Kidney (tissue), 14 donors: Measurements from ENCODE around the gene PIGO. TPM values are rescaled to one million over a fixed set of nuclear protein-coding genes. Genes with fewer than 3 reads are reported as not detected.

Source experiments
- DNase-seq, 5 donors: peaks; one replicate each; pipeline ENCODE4 v3.0.0-alpha.2; 2013 to 2020
- FAIRE-seq: peaks from 2 replicates; lab custom pipeline; 2012; peaks lifted over from hg19 to GRCh38; lab: Jason Lieb, UNC
- H3K27ac ChIP-seq, 2 donors: one replicate each; pipeline ENCODE4 v1.7.0; 2013; ENCODE audit warnings: low read depth in 2 of 2, low read length in 2 of 2, inconsistent platforms in 1 of 2
- H3K27me3 ChIP-seq: one replicate; pipeline ENCODE4 v1.7.1; 2013; ENCODE audit warnings: low read length, inconsistent platforms; ENCODE audit not compliant: control insufficient read depth, insufficient read depth
- H3K36me3 ChIP-seq, 3 donors: one replicate each; pipeline versions ENCODE4 v1.7.0 to v1.7.1; 2013; ENCODE audit warnings: low read length in 3 of 3, control low read depth in 1 of 3, inconsistent platforms in 1 of 3; ENCODE audit not compliant: insufficient read depth in 3 of 3, control insufficient read depth in 2 of 3
- H3K4me1 ChIP-seq, 3 donors: one replicate each; pipeline versions ENCODE4 v1.7.0 to v1.7.1; 2013; ENCODE audit warnings: low read length in 3 of 3, inconsistent platforms in 1 of 3, low read depth in 1 of 3; ENCODE audit not compliant: control insufficient read depth in 2 of 3, insufficient read depth in 2 of 3
- H3K4me3 ChIP-seq, 3 donors: one replicate each; pipeline versions ENCODE4 v1.7.0 to v1.8.1; 2013; ENCODE audit warnings: low read length in 3 of 3, control low read depth in 1 of 3, inconsistent platforms in 1 of 3
- H3K9ac ChIP-seq, 3 donors: one replicate each; pipeline versions ENCODE4 v1.7.0 to v1.7.1; 2013; ENCODE audit warnings: low read length in 3 of 3, control low read depth in 1 of 3, inconsistent platforms in 1 of 3
- H3K9me3 ChIP-seq, 3 donors: one replicate each; pipeline versions ENCODE4 v1.7.0 to v1.7.1; 2013; ENCODE audit warnings: low read length in 3 of 3, control low read depth in 1 of 3, inconsistent platforms in 1 of 3; ENCODE audit not compliant: control insufficient read depth in 2 of 3, insufficient read depth in 1 of 3
- intact Hi-C: fragments of 100-400 bp; cut with DNase I; formaldehyde crosslinking; loops from one replicate; pipeline ENCODE4 v1.11.1; 2022
- polyA plus RNA-seq: library from polyadenylated mRNA; stranded (reverse); fragments of 350-450 nt; fragmentation: Illumina TruSeq; extraction: RNeasy Lipid Tissue Mini Kit (QIAGEN cat#74804); gene quantifications from one replicate; pipeline ENCODE4 v1.2.3, GENCODE V29; 2014; ENCODE audit warnings: low read depth, low replicate concordance; ENCODE audit not compliant: insufficient read depth
- total RNA-seq: library from RNA; stranded (reverse); fragmentation: NEBNext Ultra II Directional; extraction: Animal tissue kit (Norgen Biotek cat#: 25700); gene quantifications from one replicate; pipeline ENCODE4 v1.2.1, GENCODE V29; 2021
- TF ChIP-seq, protein P1 (sequence below): IDR thresholded peaks from 3 replicates; pipeline ENCODE4 v1.5.1; 2012; ENCODE audit warnings: mild to moderate bottlenecking, moderate library complexity, borderline replicate concordance; ENCODE audit not compliant: insufficient read depth; ENCODE audit errors: extremely low read depth
- donor health status: control.
- donor health status: control.
- donor health status: control.
- donor health status: control.
- donor health status: control.
- donor health status: DM: yes; HTN: yes; CAD: no.
- donor health status: Normal renal cell carcinoma (clear cell type).

The PIGO gene
- total and polyA plus RNA-seq, 2 donors from 2014 or later, result 28.1 to 34.9 TPM

DNA sequence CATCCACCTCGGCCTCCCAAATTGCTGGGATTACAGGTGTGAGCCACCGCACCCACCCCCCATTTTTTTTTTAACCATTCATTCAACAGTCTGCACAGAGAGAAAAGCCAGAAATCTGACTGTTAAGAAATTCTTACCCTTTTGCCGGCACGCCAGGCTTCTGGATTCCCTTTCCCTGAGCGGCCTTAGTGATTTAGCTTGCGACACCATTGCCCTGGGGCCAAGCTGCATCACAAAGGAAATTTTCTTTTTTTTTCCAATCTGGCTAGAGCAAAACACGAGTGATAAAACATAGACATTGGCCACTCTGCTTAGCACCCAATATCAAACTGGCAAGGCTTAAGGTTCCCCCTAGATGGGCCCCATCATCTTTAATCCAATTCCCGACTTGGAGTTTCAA is 40.5 kb upstream of the PIGO start:
- intact Hi-C loops, result no loop called here
- FAIRE-seq, result no peak
- TF ChIP-seq, protein P1, sequence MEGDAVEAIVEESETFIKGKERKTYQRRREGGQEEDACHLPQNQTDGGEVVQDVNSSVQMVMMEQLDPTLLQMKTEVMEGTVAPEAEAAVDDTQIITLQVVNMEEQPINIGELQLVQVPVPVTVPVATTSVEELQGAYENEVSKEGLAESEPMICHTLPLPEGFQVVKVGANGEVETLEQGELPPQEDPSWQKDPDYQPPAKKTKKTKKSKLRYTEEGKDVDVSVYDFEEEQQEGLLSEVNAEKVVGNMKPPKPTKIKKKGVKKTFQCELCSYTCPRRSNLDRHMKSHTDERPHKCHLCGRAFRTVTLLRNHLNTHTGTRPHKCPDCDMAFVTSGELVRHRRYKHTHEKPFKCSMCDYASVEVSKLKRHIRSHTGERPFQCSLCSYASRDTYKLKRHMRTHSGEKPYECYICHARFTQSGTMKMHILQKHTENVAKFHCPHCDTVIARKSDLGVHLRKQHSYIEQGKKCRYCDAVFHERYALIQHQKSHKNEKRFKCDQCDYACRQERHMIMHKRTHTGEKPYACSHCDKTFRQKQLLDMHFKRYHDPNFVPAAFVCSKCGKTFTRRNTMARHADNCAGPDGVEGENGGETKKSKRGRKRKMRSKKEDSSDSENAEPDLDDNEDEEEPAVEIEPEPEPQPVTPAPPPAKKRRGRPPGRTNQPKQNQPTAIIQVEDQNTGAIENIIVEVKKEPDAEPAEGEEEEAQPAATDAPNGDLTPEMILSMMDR, result no peak

DNA sequence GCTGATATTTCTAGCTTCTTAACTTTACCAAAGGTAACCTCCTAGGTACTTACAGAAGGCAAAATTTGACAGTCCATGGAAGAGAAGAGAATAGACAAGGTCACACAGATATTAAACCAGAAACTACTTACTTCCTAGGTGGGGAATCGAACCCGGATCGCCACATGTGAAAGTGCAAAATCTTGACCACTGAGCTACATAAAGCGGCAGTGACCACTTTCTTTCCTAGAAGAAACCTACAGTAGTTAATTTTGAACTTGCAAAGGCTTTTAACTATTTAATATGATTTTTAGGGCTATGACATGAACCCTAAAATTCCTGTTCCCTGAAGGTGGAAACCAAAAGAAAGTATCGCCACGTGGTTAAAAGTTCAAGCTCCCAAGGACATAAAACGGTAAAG is 39.6 kb upstream of the PIGO start:
- TF ChIP-seq, protein P1, result no peak
- DNase-seq, result no peak
- FAIRE-seq, result no peak

More for the DNA sequence above, 40.5 kb upstream of the PIGO start:
- Histone ChIP-seq H3K9me3 (peaks cover 0 to 6% (median 0%) of the 10 kb centered on the region in 3 donors), H3K27me3 (no peaks in the 10 kb centered on the region), H3K27ac (no peak overlapping the region), H3K4me3 (no peak overlapping the region), H3K9ac (no peak overlapping the region), H3K36me3 (no peaks in the 10 kb centered on the region), H3K4me1 (no peaks in the 10 kb centered on the region)
- no peak for DNase-seq

GRCh38 chr9:35134920-35135319 is 38.5 kb upstream of the PIGO start:
- TF ChIP-seq, protein P1, result no peak
- H3K36me3 ChIP-seq, result no peaks in the 10 kb centered on the region
- DNase-seq (no peak), FAIRE-seq (no peak)
- H3K4me3 ChIP-seq, result no peak overlapping the region
- no peaks in the 10 kb centered on the region for H3K27me3 ChIP-seq
- no peak overlapping the region for H3K9ac ChIP-seq
- no peak overlapping the region for H3K27ac ChIP-seq
- intact Hi-C loops, result no loop called here
- H3K9me3 ChIP-seq, result no peaks in the 10 kb centered on the region
- no peaks in the 10 kb centered on the region for H3K4me1 ChIP-seq

More for the DNA sequence above, 39.6 kb upstream of the PIGO start:
- Histone ChIP-seq H3K9me3 (no peaks in the 10 kb centered on the region), H3K4me3 (no peak overlapping the region), H3K27me3 (no peaks in the 10 kb centered on the region), H3K4me1 (no peaks in the 10 kb centered on the region), H3K36me3 (no peaks in the 10 kb centered on the region), H3K27ac (no peak overlapping the region), H3K9ac (no peak overlapping the region)
- intact Hi-C loops, result no loop called here
